ENCODE data around the gene RBFOX2. TPM values are rescaled to one million over a fixed set of nuclear protein-coding genes. Genes with fewer than 3 reads are reported as not detected.

Gene RBFOX2
- total RNA-seq, 1 experiment from 2014 or later: 91.1 TPM

- CTCF ChIA-PET: no interaction called here
- Mint-ChIP-seq H3K27ac (ENCODE audit: unreplicated experiment) (no peak overlapping the region), H3K36me3 (ENCODE audit: insufficient read depth, unreplicated experiment) (peaks cover 7% of the 10 kb centered on the region), H3K4me3 (ENCODE audit: unreplicated experiment) (no peak overlapping the region), H3K9me3 (ENCODE audit: unreplicated experiment) (peaks cover 7% of the 10 kb centered on the region), H3K27me3 (ENCODE audit: insufficient read depth, unreplicated experiment) (no peaks in the 10 kb centered on the region), H3K4me1 (ENCODE audit: low read depth, unreplicated experiment) (peaks cover 51% of the 10 kb centered on the region)
- no peak for DNase-seq
- no TSS peak for BruUV-seq (replicated peaks)
- Histone ChIP-seq H3K4me1 (peaks cover 44% of the 10 kb centered on the region), H3K4me3 (ENCODE audit: low read depth, low read length) (no peak overlapping the region), H3K36me3 (ENCODE audit: control insufficient read depth, insufficient read depth, low read length) (no peaks in the 10 kb centered on the region; the same call in 1 of the 2 replicates), H3K27me3 (replicated peaks; ENCODE audit: control insufficient read depth, insufficient read depth, low read length) (no peaks in the 10 kb centered on the region), H3K9me3 (no peaks in the 10 kb centered on the region)
- intact Hi-C loops (cut with micrococcal nuclease; ENCODE audit: unreplicated experiment): no loop called here
- POLR2A ChIA-PET: no interaction called here
- no peak for TF ChIP-seq CTCF (IDR thresholded peaks at IDR 0.05; ENCODE audit: insufficient read depth in 1 of 2, low read depth in 1 of 2, low read length in 1 of 2, severe bottlenecking in 1 of 2, unreplicated experiment in 1 of 2)
Measured at GRCh38 chr22:35884529-35884928, 144.1 kb downstream of the RBFOX2 start.

GRCh38 chr22:35883031-35883620, 145.5 kb downstream of the RBFOX2 start:
- intact Hi-C loops (cut with micrococcal nuclease; ENCODE audit: unreplicated experiment): no loop called here
- Histone ChIP-seq H3K9me3 (no peaks in the 10 kb centered on the region), H3K4me3 (ENCODE audit: low read depth, low read length) (no peak overlapping the region), H3K27me3 (replicated peaks; ENCODE audit: control insufficient read depth, insufficient read depth, low read length) (no peaks in the 10 kb centered on the region), H3K36me3 (ENCODE audit: control insufficient read depth, insufficient read depth, low read length) (no peaks in the 10 kb centered on the region), H3K4me1 (peaks cover 34% of the 10 kb centered on the region)
- H3K27me3 Mint-ChIP-seq (ENCODE audit: insufficient read depth, unreplicated experiment): no peaks in the 10 kb centered on the region
- peaks cover under 1% of the 10 kb centered on the region for H3K36me3 Mint-ChIP-seq (ENCODE audit: insufficient read depth, unreplicated experiment)
- no TSS peak for BruUV-seq (replicated peaks)
- H3K9me3 Mint-ChIP-seq (ENCODE audit: unreplicated experiment): no peaks in the 10 kb centered on the region
- peaks cover 45% of the 10 kb centered on the region for H3K4me1 Mint-ChIP-seq (ENCODE audit: low read depth, unreplicated experiment)
- TF ChIP-seq CTCF (IDR thresholded peaks at IDR 0.05; ENCODE audit: insufficient read depth in 1 of 2, low read depth in 1 of 2, low read length in 1 of 2, severe bottlenecking in 1 of 2, unreplicated experiment in 1 of 2): no peak
- ChIA-PET CTCF (no interaction called here), POLR2A (no interaction called here)
- no peak overlapping the region for H3K4me3 Mint-ChIP-seq (ENCODE audit: unreplicated experiment)
- no peak for DNase-seq
- peak overlapping the region; percentile 34 for H3K27ac Mint-ChIP-seq (ENCODE audit: unreplicated experiment)

- TF ChIP-seq CTCF (IDR thresholded peaks at IDR 0.05; ENCODE audit: insufficient read depth in 1 of 2, low read depth in 1 of 2, low read length in 1 of 2, severe bottlenecking in 1 of 2, unreplicated experiment in 1 of 2): no peak
- POLR2A ChIA-PET: no interaction called here
- Histone ChIP-seq H3K4me3 (ENCODE audit: low read depth, low read length) (no peak overlapping the region), H3K9me3 (no peaks in the 10 kb centered on the region), H3K4me1 (peaks cover 28% of the 10 kb centered on the region), H3K36me3 (ENCODE audit: control insufficient read depth, insufficient read depth, low read length) (no peaks in the 10 kb centered on the region), H3K27me3 (replicated peaks; ENCODE audit: control insufficient read depth, insufficient read depth, low read length) (no peaks in the 10 kb centered on the region)
- CTCF ChIA-PET: no interaction called here
- DNase-seq: no peak
- no peaks in the 10 kb centered on the region for H3K36me3 Mint-ChIP-seq (ENCODE audit: insufficient read depth, unreplicated experiment)
- H3K4me3 Mint-ChIP-seq (ENCODE audit: unreplicated experiment): no peak overlapping the region
- BruUV-seq (replicated peaks): no TSS peak
- peaks cover 38% of the 10 kb centered on the region for H3K4me1 Mint-ChIP-seq (ENCODE audit: low read depth, unreplicated experiment)
- H3K27ac Mint-ChIP-seq (ENCODE audit: unreplicated experiment): peak overlapping the region; percentile 34
- intact Hi-C loops (cut with micrococcal nuclease; ENCODE audit: unreplicated experiment): no loop called here
- H3K27me3 Mint-ChIP-seq (ENCODE audit: insufficient read depth, unreplicated experiment): no peaks in the 10 kb centered on the region
- no peaks in the 10 kb centered on the region for H3K9me3 Mint-ChIP-seq (ENCODE audit: unreplicated experiment)
Measured at GRCh38 chr22:35882211-35883030, 146.2 kb downstream of the RBFOX2 start.

Measured in Caco-2 (cell line).